NCI-H748 treated with DMSO at 0.1 percent for 48 hours (cell line): ENCODE measurements around the gene ADNP2.

ENCODE experiments used
- DNase-seq: peaks from one replicate; lab custom pipeline; 2025; lab: John Stamatoyannopoulos, UW

ADNP2 gene, protein sequence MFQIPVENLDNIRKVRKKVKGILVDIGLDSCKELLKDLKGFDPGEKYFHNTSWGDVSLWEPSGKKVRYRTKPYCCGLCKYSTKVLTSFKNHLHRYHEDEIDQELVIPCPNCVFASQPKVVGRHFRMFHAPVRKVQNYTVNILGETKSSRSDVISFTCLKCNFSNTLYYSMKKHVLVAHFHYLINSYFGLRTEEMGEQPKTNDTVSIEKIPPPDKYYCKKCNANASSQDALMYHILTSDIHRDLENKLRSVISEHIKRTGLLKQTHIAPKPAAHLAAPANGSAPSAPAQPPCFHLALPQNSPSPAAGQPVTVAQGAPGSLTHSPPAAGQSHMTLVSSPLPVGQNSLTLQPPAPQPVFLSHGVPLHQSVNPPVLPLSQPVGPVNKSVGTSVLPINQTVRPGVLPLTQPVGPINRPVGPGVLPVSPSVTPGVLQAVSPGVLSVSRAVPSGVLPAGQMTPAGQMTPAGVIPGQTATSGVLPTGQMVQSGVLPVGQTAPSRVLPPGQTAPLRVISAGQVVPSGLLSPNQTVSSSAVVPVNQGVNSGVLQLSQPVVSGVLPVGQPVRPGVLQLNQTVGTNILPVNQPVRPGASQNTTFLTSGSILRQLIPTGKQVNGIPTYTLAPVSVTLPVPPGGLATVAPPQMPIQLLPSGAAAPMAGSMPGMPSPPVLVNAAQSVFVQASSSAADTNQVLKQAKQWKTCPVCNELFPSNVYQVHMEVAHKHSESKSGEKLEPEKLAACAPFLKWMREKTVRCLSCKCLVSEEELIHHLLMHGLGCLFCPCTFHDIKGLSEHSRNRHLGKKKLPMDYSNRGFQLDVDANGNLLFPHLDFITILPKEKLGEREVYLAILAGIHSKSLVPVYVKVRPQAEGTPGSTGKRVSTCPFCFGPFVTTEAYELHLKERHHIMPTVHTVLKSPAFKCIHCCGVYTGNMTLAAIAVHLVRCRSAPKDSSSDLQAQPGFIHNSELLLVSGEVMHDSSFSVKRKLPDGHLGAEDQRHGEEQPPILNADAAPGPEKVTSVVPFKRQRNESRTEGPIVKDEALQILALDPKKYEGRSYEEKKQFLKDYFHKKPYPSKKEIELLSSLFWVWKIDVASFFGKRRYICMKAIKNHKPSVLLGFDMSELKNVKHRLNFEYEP

DNA sequence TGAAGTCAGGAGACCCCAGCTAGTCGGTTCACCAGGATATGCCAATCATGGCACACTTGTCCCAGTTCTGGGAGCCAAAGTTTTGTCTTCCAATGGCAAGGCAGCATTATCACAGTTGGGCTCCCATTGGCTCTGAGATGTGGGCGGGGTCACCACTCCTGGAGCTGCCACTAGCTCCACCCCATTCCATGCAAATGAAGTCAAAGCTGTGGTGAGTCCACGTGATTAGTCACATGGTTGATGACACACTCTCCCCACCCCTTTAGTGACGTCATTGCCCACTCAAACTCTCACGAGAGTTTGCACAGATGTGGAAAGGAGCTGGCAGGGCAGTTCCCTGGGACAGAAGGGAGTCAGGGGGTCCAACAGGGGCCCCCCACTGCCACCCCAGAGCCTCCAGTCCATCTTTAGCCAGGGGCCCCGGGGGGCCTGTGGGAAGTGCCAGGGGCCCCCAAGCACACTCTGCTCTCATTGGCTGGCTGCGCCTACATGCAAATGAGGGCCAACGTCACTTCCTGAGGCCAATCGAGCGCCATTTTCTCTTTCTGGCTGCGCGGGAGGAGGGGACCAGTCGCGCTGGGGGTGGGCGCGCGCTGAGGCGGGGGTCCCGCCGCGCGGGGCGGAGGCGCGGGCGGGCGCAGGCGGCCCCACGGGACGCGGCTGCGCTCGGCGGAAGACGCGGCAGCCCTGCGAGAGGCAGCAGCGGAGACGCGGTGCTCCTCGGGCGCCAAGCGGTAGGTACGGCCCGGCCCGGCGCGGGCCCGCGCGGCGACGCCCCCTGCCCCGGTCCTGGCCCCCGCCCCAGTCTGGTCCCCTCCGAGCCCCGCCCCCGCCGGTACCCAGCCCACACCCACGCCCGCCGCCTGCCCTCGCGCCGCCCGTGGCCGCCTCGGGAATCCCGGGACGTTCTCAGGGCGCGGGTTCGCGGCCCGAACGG is at the start of gene ADNP2:
ADNP2 (plus strand) TSS at position 524 of the 937 bp plus-strand sequence. CDS start 8,281 bp downstream, outside the sequence.
- DNase-seq, result peak; percentile 46

- DNase-seq, result no peak
These were observed 49.1 kb upstream of the ADNP2 start for GRCh38 chr18:80059945-80060344.

DNA sequence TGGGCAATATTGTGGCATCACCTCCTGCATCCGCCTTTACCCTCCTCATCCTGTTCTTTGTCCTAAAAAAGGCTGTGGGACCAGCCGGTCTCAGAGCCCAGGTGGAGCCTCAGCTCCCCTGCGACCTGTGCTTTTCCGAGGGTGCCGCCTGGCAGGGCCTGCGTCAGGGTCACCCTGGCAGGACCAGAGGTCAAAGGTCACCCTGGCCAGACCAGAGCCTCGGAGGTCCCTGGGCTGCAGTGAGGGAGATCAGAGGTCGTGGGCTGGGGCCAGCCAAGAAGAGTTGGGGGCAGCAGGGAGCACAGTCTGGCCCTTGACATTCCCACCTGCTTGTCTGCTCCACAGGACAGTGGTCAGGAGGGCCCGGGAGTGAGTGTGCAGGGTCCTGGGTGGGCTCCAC is 43.4 kb upstream of the ADNP2 start:
- DNase-seq, result no peak

DNA sequence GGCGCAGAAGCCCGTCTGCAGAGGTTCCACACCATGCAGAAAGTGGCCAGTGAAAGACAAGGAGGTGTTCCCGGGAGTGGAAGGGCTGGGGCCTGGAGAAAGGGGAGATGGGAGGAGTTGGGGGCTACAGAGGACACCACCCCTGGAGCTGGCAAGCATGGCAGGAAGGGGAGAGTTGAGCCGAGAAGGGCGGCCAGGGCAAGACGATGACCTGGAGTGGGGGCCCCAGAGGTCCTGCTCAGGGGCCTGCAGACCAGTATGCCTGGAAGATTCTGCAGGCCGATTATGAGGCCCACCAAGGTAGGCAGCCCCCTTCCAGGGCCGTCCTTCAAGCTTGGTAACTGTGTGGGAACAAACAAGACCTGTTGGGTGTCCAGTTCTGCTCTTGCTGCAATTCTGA is 41.7 kb upstream of the ADNP2 start:
- no peak for DNase-seq

DNA sequence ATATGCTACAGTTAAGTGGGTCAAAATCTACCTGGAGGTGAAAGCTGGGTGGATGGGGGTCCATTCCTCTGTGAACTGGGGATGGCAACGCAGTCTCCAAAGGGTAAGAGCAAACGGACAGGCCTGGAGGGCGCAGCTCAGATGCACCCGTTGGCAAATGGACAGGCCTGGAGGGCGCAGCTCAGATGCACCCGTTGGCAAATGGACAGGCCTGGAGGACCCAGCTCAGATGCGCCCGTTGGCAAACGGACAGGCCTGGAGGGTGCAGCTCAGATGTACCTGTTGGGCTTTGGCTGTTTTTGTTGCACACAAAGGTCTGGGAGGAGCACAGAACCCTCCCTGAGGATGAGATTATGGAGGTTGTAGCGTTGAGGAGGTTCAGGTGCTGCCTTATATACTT is 41.2 kb upstream of the ADNP2 start:
- no peak for DNase-seq

DNA sequence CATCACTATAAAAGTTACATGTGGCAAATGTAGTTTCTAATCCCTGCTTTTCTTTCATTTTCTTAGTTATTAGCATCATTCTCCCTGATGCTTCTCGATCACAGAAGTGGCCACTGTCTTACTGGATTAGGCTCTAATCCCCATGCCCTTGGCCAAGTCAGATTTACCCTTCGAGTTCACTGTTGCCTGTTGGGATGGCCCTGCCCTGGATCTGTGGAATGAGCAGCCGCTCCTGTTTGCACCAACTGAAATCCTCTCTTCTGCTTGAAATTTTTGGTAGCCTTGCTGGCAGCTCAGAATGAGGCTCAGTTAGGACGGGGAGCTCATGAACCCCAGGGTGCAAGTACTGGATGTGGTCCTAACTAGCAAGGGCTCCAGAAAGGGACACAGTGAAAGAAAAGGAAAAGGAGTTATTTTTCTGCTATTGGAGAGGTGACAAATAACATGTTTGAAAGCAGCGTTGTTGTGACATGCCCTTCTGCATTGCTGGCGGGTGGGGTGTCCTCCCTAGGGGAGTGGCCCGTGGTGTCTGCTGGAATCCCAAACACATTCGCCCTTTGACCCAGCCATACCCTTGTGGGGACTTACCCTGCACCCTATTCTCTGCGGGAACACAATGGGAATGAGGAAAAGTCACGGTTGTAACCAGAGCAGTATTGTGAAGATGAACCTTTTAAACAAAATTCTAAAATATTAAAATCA is 40.3 kb upstream of the ADNP2 start:
- DNase-seq, result no peak

DNA sequence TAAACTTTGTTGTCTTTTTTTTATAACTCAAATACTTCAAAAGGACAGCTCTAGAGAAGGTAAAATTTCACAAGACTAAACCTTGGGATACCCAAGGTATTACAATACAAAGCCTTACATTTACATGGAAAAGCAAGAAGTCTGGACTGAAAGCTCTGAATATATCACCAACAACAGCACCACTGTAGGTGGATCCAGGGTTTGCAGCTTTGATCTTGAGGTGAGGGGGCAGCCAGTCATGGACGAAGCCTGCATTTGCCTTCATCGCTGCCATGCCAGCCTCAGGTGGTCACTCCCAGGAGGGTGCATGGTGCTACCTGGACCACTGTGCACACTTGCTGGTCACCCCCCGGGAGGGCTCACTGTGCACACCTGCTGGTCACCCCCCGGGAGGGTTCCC is 38.2 kb upstream of the ADNP2 start:
- DNase-seq, result no peak

DNA sequence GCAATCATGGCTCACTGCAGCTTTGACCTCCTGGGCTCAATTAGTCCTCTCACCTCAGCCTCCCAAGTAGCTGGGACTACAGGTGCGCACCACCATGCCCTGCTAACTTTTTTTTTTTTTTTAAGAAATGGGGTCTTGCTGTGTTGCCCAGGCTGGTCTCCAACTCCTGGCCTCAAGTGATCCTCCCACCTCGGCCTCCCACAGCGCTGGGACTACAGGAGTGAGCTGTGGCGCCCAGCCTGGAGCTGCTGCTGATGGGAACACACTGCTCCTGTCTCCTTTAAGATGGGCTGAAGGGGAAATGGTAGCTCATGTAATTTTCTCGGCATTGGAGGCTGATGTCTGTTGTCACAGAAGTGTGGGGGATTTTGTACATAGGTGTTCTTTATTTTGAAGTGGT is 34.9 kb upstream of the ADNP2 start:
- DNase-seq, result no peak

- DNase-seq, result no peak
These were observed 34.4 kb upstream of the ADNP2 start for GRCh38 chr18:80074697-80075096.

DNA sequence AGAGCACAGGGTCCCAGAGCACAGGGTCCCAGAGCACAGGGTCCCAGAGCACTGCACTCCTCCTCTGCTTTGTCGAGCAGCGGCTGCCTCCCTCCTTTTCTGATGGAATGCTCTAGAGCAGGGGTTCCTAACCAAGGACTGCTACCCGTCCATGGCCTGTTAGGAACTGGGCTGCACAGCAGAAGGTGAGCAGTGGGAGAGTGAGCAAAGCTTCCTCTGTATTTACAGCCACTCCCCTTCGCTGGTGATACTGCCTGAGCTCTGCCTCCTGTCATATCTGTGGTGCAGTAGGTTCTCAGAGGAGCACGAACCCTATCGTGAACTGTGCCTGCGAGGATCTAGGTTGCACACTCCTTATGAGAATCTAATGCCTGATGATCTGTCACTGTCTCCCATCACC is 33.1 kb upstream of the ADNP2 start:
- DNase-seq, result no peak

GRCh38 chr18:80076379-80076778 is 32.7 kb upstream of the ADNP2 start:
- DNase-seq, result no peak

- no peak for DNase-seq
These were observed 31.2 kb upstream of the ADNP2 start for GRCh38 chr18:80077873-80078272.

GRCh38 chr18:80086281-80086680 is 22.8 kb upstream of the ADNP2 start:
- no peak for DNase-seq

DNA sequence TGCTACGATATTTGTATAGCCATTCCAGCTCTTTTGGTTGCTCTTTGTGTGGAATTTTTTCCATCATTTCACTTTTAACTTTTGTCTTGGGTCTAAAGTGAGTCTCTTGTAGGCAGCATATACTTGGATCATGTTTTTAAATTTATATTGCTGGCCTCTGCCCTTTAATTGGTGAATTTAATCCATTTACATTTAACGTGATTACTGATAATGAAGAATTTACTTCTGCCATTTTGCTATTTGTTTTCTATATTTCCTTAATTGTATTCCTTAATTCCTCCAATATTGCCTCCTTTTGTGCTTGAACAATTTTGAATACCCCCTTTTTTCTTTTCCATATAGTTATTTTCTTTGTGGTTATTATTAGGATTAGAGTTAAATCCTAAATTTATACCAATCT is 21.0 kb upstream of the ADNP2 start:
- DNase-seq, result no peak

DNA sequence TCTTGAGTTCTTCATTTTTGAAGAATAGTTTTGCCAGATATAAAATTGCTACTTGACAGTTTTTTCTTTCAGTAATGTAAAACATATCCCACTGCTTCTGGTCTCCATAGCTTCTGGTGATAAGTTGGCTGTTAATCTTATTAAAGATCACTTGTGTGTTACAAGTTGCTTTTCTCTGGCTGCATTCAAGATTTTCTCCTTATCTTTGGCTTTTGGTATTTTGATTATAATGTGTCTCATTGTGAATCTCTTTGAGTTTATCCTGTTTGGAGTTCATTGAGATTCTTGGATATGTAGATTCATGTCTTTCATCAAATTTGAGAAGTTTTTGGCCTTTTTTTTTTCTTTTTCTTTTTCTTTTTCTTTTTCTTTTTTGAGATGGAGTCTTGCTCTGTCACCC is 20.2 kb upstream of the ADNP2 start:
- no peak for DNase-seq

DNA sequence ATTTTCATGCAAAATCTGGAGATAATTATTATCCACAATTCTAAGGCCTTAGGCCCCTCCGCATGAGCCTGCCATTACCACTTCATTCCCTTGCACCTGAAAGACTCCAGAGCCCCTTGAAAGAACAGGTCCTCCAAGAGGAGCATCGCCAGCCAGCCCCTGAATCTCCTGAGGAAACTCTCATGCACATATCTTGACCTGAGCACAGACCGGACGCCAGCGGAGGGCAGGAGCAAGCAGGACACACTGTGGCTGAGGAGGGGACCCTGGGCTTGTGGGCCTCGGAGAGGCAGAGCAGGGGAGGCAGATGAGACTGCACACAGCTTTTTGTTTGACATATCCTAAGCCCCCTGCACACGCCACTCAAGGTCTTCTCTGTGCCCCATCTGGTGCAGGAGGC is 13.6 kb upstream of the ADNP2 start:
- no peak for DNase-seq

DNA sequence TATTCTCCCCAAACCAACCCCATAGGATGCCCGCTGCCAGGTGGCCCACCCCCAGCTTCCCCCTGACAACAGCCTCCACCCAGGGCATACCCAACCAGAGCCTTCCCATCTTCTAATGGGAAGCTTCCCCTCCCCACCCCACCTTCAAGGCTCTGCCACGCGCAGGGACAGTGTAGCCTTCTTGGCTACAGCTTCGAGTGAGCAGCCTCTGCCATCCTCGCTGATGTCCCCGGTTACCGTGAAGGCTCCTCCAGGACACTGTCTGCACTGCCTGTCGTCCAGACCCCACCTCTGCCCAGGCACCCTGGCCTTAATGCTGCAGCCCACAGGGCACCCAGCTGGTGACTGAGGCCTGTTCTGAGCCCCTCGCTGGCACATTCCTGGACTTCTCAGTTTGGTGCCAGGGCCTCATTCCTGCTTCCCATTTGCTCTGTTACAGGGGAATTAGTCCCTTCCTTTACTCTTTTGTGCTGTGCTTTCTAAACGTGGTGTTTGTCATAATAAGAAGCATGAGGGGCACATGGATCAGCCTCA is 13.0 kb upstream of the ADNP2 start:
- DNase-seq, result no peak

DNA sequence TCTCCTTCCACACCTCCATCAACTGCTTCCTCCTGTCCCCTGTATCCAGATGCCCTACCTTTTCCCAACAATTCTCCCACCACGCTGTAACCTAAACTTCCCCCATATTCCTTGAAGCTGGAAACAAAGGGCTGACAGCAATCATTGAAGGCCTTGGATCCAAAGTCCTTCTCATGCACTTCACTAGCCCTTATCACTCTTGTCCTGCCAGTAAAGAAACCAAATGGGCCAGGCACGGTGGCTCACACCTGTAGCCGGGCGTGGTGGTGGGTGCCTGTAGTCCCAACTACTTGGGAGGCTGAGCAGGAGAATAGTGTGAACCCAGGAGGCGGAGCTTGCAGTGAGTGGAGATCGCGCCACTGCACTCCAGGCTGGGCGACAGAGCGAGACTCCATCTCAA is 11.9 kb upstream of the ADNP2 start:
- DNase-seq, result no peak

GRCh38 chr18:80103231-80103630 is 5.8 kb upstream of the ADNP2 start:
- DNase-seq, result no peak

DNA sequence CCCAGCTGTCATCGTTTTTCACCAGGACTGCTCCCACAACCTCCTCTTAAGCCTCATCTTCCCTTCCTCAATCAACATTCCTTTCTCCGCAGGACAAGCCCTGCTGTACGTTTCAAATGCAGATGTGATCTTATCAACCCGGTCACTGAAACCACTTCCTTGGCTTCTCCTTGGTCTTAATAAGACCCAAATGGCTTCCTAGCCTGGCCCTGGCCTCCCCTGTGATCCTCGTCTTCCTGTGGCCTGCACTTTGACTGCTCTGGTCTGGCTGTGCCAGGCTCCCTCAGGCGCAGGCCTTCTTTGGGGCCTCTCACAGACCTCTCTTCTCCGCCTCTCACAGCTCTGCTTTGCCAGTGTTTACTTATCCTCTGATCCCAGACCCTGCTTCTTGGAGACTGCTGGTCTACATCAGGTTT is 4.7 kb upstream of the ADNP2 start:
- no peak for DNase-seq
